ENCODE data around the gene ZBTB43.
A peak's percentile ranks its signal among the peaks of the same experiment; 100 is the strongest.
"Not testable (repeated sequence)": the region's sequence is repeated elsewhere in the genome, so short reads cannot be mapped to it uniquely, and the experiment has no call there.

ZBTB43 gene, protein sequence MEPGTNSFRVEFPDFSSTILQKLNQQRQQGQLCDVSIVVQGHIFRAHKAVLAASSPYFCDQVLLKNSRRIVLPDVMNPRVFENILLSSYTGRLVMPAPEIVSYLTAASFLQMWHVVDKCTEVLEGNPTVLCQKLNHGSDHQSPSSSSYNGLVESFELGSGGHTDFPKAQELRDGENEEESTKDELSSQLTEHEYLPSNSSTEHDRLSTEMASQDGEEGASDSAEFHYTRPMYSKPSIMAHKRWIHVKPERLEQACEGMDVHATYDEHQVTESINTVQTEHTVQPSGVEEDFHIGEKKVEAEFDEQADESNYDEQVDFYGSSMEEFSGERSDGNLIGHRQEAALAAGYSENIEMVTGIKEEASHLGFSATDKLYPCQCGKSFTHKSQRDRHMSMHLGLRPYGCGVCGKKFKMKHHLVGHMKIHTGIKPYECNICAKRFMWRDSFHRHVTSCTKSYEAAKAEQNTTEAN

DNA sequence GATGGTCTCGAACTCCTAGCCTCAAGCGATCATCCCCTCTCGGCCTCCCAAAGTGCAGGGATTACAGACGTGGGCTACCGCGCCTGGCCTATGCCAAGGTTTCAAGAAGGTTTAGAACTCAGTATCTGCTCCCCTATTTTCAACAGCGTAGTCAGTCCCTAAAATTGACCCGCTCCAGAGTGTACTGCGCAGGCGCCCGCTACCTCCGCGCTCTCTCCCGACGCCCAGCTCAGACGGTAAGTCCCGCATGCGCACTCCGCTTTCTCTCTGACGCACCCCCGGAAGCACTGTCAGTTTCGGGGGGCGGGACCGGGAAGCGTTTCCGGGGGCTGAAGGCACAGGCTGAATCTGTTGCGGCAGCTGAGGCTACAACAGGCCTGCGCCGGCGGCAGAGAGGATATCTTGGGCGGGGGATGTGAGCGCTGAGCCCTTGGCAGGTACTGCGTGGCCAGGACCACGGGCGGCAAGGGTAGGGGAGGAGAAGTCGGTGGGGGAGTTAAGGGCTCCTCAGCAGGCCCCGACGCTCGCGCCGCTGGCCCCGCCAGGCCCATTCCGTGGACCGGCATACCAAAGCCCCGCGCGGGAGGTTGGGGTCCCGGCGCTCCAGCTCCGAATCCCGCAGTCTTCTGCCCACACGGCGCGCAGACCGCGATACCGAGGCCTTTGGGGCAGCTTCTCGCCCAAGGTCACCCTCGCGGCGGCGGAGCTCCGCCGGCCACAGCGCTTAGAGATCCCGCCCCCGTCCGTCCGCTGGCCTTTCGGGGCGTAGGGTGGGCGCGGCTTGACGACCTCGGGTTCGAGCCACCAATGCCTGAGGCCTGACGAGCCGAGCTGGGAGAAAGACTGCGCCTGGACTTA is at the start of gene ZBTB43:
ZBTB43 (plus strand) TSS at position 345 of the 858 bp plus-strand sequence. CDS start 27,470 bp downstream, outside the sequence.
- DNase-seq, result peak; percentile 96

DNA sequence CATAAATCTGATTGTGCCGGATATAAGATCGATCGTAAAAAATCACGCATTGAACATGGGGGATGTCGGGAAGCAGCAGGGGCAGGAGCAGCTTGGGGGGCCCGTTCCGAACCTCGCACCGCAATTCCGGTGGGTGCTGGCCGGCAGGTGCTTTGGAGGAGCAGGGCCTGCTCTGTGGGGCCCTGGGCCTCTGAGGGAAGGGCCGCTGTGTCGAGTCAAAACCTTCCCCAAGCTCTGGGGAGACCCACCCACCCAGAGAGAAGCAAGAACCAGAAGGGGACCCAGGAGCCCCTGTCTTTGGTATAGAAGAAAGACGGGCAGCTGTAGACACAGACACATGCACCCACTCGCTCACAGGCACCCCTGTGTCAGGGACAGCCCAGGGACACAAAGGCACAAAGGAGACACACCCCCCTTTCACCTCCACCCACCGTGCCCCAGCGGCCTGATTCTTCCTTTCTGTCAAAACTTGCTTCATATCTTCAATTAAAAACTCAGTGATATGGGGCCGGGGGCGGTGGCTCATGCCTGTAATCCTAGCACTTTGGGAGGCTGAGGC is 49.4 kb upstream of the ZBTB43 start:
- DNase-seq, result no peak

DNA sequence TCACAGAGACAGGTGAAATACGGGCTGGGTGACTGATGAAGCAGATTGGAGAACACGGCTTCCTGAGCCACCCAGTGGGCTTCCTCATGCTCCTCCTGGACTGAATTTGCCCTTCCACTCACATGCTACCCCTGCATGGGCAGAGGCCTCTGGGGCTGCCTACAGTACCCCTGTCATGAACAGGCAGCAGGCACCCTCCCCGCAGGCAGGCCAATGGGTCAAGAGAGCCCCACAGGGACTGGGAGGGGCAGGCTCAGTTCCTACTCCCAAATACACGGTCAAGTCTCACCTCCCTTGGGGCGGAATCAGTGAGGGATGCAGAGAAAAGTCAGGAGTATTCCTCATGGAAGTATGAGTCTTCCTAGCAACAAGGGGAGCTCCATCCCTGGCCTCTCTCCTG is 48.6 kb upstream of the ZBTB43 start:
- no peak for DNase-seq

DNA sequence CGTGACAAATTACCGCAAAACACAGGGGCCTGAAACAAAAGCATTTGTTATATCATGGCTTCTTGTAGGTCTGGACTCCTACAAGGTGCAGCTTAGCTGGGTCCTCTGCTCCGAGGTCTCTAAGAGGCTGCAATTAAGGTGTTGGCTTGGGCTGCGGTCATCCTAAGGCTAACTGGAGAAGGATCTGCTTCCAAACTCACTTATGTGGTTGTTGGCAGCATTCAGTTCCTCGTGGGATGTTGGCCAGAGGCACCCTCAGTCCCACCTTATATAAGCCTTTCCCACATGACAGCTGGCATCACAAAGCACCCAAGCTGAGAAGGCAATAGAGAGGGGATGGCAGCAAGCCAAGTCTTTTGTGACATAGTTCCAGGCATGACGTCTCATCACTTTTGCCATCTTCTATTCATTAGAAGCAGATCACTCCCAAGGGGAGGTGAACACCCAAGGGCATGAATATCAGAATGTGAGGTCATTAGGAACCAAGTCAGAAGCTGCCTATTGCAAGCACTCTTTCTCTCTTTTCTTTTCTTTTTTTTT is 47.9 kb upstream of the ZBTB43 start:
- DNase-seq, result peak; percentile 81

DNA sequence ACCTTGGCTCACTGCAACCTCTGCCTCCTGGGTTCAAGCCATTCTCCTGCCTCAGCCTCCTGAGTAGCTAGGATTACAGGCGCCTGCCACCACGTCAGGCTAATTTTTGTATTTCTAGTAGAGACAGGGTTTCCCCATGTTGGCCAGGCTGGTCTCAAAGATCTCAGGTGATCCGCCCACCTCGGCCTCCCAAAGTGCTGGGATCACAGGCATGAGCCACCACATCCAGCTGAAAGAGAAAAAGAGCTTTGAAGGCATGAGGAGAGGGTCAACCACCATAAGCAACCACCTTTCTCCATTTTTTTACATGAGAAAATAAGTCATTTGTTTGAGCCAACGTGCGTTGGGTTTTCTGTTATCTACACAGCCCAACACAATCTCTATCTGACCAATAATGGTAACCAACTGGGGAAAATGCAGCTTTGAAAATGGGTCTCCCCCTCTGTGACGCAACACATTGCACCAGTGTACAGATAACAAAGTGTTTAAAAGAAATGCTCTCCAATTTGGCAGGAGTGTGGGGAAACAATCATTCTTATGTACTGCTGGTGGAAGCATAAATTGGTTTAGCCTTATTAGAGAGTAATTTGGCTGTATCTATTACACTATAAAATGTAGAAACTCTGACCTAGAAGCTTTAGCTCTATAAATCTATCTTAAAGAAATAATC is 45.8 kb upstream of the ZBTB43 start:
- no peak for DNase-seq

DNA sequence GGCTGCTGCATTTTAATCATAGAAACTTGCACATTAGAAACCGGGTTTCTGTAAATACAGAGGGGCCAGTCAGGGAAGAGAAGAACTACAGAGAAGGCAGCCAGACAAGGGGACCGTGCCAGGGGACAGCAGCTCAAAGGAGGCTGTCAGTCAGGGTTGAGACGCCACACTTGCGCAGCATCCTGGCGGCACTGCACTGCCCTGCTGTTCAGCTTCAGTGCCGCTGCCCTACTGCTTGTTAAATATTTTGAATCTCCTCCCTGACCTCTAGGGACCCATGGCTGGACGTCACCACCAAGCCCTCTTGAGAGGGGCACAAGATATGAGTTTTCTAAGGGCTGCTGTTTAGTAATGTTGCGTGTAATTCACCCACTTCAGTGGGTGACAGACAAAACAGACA is 43.6 kb upstream of the ZBTB43 start:
- DNase-seq, result no peak

DNA sequence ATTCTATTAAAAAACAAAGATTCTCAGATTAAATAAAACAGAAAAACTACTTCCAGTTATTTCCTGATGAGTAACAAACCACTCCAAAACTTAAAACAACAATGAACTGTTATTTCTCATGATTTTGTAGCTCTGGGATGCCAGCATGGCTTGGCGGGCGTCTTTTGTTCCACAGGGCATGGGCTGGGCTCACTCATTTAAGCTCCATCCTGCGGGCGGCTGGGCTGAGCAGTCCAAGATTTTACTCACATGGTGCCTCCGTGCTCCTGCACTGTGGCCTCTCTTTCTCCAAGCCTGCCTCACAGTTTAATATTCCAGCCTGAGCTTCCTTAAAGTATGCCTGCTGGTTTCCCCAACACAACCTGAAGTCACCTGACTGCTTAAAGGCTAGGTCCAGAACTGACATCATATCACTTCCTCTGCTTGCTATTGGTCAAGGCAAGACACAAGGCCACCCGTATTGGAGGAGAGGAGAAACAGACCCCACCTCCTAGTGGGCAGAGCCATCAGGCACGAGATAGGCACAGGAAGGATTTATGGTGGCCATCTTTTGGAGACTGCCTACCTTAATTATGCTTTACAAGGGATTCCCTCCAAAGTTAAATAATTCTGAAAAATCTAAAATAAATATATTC is 41.6 kb upstream of the ZBTB43 start:
- DNase-seq, result no peak

DNA sequence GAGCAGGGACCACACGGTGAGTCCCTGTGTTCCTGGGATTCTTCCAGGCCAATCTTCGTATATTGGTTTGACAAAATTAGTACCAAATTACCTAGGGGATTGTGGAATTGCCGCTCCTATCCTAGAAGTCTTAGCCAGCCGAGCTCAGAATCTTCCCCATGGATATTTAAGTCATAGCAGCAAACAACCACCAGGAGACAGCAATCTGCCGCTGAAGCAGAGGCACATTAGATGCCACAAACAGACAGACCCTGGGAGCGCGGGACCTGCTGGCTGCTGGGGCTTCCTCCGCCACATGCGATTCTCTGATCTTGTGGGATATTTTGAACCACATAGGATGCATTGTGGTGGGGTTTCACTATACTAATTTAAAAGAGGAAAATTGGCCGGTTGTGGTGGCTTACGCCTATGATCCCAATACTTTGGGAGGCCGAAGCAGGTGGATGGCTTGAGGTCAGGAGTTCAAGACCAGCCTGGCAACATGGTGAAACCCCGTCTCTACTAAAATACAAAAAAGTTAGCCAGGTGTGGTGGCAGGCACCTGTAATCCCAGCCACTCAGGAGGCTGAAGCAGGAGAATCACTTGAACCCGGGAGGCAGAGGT is 31.7 kb upstream of the ZBTB43 start:
- no peak for DNase-seq

DNA sequence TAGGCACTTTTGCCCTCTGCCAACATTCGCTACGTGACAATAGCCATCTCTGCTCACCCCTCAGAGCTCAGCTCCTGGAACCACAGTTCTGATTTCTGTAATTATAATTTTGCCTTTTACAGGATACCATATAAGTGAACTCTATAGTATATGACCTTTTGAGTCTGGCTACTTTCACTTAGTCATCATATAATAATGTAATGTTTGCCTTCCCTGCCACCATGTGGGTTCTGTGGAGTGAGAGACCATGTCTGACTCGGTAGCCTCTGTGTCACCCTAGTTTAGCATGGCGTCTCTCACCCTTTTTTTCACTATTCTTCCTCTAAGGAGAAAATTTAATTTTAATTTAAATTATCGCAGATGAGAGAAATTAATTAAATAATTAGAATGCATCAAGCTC is 28.9 kb upstream of the ZBTB43 start:
- DNase-seq, result no peak

DNA sequence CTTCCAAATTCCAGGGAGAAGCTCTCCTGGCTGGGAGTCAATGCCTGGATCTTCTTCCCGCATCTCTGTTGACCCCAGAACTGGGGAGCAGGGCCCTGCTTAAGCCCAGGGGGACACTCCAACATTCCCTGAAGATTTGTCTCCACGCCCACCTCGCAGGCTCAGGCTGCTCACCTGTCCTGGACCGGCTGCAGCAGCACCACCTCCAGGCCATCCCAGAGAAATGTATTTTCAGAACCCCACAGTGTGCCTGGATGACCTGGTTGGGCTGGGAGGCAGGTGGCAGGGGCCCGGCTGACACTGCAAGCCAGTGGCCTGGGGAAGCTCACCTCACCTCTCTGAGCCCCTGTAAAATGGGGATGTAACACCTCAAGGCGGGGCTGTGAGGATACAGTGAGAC is 27.1 kb upstream of the ZBTB43 start:
- no peak for DNase-seq

DNA sequence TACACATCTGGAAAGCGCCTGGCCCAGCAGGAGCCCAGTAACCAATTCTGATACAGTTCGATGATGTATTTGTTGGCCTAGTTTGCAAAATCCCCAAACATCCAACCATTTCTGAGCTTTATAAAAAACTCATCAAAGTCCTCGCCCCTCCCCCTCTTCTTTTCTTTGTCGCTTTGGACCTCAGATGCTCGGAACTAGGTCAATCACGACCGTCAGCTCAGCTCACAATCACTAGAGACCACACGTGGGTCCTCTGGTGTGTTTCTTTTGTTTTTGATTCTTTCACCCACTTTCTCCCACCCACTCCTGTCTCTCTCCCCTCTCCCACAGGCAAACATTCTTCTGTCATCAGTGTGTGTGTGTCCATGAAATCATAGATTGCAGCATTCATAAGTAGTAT is 26.7 kb upstream of the ZBTB43 start:
- DNase-seq, result no peak

DNA sequence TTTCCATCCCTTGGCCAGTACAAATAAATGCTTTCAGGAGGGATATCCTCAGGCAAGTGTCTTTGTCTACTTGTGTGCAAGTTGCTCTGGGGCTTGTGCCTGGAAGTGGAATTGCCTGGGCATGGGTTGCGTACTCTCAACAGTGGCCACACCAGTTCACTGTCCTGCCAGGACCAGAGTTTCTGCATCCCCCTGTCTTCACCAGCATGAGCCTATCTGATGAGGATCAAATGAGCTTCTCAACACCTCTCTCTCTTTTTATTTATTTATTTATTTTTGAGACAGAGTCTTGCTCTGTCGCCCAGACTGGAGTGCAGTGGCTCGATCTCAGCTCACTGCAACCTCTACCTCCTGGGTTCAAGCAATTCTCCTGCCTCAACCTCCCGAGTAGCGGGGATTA is 26.1 kb upstream of the ZBTB43 start:
- not testable (repeated sequence) for DNase-seq

DNA sequence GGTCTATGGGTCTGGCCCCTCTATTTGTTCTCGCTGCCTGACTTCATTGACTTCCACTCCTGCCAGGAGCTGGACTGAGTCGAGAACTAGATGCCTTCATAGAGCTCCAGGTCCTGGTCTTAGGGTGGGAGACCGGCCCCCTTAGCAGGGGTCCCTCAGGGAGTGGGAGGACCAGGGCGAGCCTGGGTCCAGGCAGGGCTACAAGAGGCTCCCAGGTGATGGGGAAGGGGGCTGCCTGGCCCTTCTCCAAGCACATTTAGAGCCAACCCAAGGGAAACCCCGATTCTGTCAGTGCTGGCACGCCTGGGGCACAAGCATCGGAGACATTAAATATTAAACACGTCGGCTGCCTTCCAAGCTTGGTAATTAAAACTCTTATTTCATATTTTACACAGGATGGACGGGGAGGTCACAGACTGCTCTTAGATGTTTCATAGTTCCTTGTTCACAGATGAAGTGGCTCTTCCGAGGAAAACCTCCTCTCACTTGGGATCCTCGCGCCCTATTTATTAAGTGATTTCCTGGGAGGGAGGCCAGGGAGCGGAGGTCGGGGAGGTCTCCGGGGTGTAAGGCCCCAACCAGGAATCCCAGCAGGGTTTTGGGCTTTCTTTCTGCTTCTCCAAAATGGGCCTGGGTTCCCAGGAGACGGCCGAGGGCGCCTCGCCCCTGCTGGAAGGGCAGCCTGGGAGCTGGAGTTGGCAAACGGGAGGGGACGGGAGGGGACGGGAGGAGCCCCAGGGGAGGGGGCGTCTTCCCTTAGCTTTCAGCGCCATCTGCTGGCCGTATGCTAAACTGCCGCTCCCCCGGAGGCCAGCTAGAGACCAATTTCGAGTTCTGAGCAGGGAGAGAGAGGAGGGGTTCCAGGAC is 23.4 kb upstream of the ZBTB43 start:
- peak; percentile 73 for DNase-seq

DNA sequence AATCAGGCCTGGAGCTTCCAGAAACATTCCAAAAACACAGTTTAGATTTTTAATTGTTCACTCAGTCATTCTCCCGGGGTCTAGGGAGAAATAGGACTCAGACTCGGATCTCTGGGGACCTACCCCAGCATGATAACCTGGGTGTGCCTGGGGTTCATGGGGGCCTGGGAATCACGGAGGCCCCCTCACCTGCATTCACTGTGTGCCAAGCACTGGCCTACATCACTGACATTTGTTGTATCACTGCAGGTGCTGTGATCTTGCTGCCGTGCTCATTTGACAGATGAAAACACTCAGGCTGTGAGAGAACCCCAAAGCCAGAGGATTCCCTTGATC is 22.8 kb upstream of the ZBTB43 start:
- DNase-seq, result no peak

DNA sequence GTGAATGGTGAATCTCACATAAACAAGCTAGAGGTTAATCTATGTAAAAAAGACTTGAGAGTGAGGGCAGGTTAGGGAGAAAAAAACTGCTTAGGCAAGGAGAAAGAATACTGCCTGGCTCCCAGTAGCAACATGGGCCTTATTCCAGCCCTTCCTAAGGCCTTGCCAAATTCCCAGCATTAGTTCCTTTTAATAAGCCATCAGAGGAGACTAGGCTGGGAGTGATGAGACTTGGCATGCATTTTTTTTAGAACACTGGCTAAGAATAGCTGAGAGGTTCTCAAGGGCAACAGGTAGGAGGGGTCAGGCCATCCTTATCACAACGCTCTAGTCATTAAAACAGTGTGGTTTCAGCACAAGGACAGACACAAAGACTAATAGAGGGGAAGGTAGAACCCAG is 20.9 kb upstream of the ZBTB43 start:
- DNase-seq, result no peak

DNA sequence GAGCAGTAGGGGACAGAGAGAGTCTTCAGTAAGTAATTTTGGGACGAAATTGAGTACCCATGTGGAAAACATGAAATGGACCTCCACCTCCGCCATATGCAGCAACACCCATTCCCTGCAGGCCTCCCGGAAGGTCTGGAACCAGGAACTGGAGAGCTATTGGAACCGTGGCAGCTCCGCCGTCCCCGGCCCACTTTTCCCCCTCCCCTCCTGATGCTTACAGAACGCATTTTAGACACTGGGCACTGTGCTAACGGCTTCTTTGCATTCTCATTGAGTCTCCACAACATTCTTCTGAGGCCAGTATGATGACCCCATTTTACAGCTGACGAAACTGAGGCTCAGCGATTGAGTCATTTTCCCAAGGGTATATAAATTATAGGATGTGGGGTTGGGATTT is 20.4 kb upstream of the ZBTB43 start:
- DNase-seq, result no peak

DNA sequence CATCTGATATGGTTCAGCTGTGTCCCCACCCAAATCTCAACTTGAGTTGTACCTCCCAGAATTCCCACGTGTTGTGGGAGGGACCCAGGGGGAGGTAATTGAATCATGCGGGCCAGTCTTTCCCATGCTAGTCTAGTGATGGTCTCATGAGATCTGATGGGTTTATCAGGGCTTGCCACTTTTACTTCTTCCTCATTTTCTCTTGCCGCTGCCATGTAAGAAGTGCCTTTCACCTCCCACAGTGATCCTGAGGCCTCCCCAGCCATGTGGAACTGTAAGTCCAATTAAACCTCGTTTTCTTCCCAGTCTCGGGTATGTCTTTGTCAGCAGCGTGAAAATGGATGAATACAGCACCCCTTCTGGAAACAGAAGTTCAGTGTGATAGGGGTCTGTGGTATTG is 20.0 kb upstream of the ZBTB43 start:
- not testable (repeated sequence) for DNase-seq

DNA sequence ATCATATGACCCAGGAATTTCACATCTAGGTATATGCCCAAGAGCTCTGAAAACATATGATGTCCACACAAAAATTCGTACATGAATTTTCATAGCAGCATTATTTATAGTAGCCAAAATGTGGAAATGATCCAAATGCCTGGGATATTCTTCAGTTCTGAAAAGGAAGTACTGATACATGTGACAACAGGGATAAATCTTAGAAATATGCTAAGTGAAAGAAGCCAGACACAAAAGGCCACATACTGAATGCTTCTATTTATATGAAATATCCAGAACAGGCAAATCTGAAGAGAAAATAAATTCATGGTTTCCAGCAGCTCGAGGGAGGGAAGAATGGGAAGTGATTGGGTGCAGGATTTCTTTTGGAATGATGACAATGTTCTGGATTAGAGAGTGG is 16.8 kb upstream of the ZBTB43 start:
- DNase-seq, result no peak

DNA sequence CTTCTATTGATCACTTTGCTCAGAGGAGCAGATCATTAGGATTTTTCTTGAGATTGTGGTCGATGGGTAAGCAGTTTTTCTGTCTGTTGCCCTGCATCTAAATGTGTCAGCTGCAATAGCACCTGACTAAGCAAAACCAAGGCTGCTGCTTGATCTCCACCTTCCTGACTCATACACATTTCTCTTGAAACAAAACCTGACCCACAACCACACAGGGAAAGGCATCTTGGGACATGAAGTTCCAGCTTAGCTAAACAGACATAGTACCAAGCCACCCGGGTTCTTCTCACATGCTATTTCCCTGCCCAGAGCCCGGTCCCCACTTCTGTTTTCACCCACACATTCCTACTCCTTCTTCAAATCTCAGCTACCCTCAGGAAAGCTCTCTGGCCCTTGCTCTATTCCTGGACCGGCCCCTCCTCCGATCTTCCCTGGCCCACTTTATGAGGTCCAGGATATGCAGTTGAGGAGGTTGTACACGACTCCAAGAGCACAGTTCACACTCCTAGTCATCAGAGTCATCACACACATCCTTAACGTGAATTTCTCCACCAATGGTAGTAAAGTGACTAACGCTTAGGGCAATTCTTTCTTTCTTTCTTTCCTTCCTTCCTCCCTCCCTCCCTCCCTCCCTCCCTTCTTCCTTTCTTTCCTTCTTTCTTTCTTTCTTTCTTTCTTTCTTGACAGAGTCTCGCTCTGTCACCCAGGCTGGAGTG is 16.0 kb upstream of the ZBTB43 start:
- no peak for DNase-seq

DNA sequence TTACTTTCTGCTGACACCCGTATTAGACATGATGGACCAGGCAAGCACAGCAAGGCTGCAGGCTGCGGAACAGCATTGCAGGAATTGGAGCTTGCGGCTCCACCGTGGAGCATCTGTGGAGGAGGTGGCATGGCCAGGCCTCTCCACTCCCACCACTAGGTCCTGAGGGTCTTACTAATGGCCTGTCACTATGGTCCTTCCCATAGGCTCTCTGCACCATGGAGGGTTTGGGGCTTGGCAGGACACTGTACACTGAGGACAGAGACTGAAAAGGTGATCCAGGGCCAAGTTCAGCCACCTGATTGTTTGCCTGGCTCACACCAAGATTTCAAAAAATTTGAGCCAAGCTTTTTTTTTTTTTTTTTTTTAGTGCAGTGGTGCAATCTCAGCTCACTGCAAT is 14.3 kb upstream of the ZBTB43 start:
- DNase-seq, result no peak
